ENCODE results near the gene TNNI3K. TPM values are rescaled to one million over a fixed set of nuclear protein-coding genes. Genes with fewer than 3 reads are reported as not detected.

The TNNI3K gene
- total RNA-seq, 1 donor from 2014 or later = 1.3 TPM

GRCh38 chr1:74578101-74578500 is 342.9 kb downstream of the TNNI3K start:
- Histone ChIP-seq H3K36me3 (no peaks in the 10 kb centered on the region), H3K4me1 (no peaks in the 10 kb centered on the region), H3K4me3 (no peak overlapping the region), H3K27ac (no peak overlapping the region), H3K27me3 (no peaks in the 10 kb centered on the region), H3K9me3 (no peaks in the 10 kb centered on the region)
- intact Hi-C loops (cut with DNase I) = no loop called here
- DNase-seq = no peak
- no peak for TF ChIP-seq CTCF (IDR thresholded peaks at IDR 0.05)
- ATAC-seq = no peak

- ATAC-seq (no peak), DNase-seq (no peak)
- no peak overlapping the region for H3K4me3 ChIP-seq
- H3K36me3 ChIP-seq = no peaks in the 10 kb centered on the region
- no peaks in the 10 kb centered on the region for H3K9me3 ChIP-seq
- TF ChIP-seq CTCF (IDR thresholded peaks at IDR 0.05) = no peak
- intact Hi-C loops (cut with DNase I) = no loop called here
- H3K27me3 ChIP-seq = no peaks in the 10 kb centered on the region
- H3K27ac ChIP-seq = no peak overlapping the region
- H3K4me1 ChIP-seq = no peaks in the 10 kb centered on the region
These were observed 344.2 kb downstream of the TNNI3K start for GRCh38 chr1:74579425-74579824.

GRCh38 chr1:74583397-74583796 is 348.2 kb downstream of the TNNI3K start:
- Histone ChIP-seq H3K4me1 (no peaks in the 10 kb centered on the region), H3K36me3 (no peaks in the 10 kb centered on the region), H3K9me3 (no peaks in the 10 kb centered on the region), H3K27me3 (no peaks in the 10 kb centered on the region), H3K27ac (no peak overlapping the region), H3K4me3 (no peak overlapping the region)
- no peak for DNase-seq
- TF ChIP-seq CTCF (IDR thresholded peaks at IDR 0.05) = no peak
- intact Hi-C loops (cut with DNase I) = no loop called here
- ATAC-seq = no peak

GRCh38 chr1:74584185-74584584 is 349.0 kb downstream of the TNNI3K start:
- H3K4me1 ChIP-seq = no peaks in the 10 kb centered on the region
- no peaks in the 10 kb centered on the region for H3K27me3 ChIP-seq
- H3K36me3 ChIP-seq = no peaks in the 10 kb centered on the region
- H3K4me3 ChIP-seq = no peak overlapping the region
- TF ChIP-seq CTCF (IDR thresholded peaks at IDR 0.05) = no peak
- no peak overlapping the region for H3K27ac ChIP-seq
- no peak for DNase-seq
- no peaks in the 10 kb centered on the region for H3K9me3 ChIP-seq
- intact Hi-C loops (cut with DNase I) = no loop called here
- ATAC-seq = peak; percentile 43

- Histone ChIP-seq H3K4me1 (no peaks in the 10 kb centered on the region), H3K9me3 (no peaks in the 10 kb centered on the region), H3K36me3 (no peaks in the 10 kb centered on the region), H3K4me3 (no peak overlapping the region), H3K27ac (no peak overlapping the region), H3K27me3 (no peaks in the 10 kb centered on the region)
- no peak for DNase-seq
- intact Hi-C loops (cut with DNase I) = no loop called here
- no peak for ATAC-seq
- no peak for TF ChIP-seq CTCF (IDR thresholded peaks at IDR 0.05)
These were observed 351.2 kb downstream of the TNNI3K start for GRCh38 chr1:74586253-74586897.

GRCh38 chr1:74587888-74588287 is 352.7 kb downstream of the TNNI3K start:
- Histone ChIP-seq H3K27me3 (no peaks in the 10 kb centered on the region), H3K4me3 (no peak overlapping the region), H3K9me3 (no peaks in the 10 kb centered on the region), H3K36me3 (no peaks in the 10 kb centered on the region), H3K4me1 (no peaks in the 10 kb centered on the region), H3K27ac (no peak overlapping the region)
- ATAC-seq (no peak), DNase-seq (no peak)
- TF ChIP-seq CTCF (IDR thresholded peaks at IDR 0.05) = no peak
- intact Hi-C loops (cut with DNase I) = no loop called here

Data from upper lobe of right lung (tissue), 1 donor.